NCI-H2107 (cell line): ENCODE results near the gene SF1.

Experiments
- DNase-seq: peaks from one replicate; lab custom pipeline; 2025; lab: John Stamatoyannopoulos, UW

SF1 gene

DNA sequence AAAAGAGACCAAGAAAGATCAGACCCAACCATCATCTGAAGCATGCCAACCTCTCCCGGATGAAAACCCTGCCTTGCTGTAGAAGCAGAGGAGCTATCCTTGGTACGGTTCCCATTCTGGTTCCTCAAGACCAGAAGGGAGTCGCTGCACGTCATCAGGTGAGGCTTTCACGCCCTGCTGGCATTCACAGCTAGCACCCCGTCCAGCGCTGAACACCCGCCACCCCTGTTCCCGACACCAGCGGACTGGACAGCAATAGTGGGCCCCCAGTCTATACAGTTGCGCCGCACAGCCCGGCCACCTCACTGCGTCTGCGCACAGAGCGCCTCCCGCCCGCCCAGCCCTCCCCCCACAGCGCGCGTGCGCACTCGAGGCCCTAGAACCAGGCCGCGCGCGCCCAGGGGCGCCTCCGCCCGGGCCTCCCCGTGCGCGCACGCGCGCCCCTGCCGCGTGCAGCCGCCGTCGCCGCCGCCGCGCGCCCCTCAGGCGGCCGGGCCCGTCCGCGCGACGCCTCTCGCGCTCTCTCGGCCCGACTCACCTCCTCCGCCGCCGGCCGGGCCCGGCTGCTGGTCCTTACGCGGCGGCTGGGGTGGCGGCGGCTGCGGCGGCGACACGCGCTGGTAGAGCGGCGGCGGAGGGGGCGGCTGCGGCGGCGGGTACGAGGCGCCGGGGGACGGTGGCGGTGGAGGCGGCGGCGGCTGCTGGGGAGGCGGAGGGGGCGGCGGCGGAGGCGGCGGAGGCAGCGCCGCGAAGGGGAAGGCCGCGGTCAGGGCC is 706 bp downstream of the SF1 start:
- DNase-seq, result peak; percentile 62

DNA sequence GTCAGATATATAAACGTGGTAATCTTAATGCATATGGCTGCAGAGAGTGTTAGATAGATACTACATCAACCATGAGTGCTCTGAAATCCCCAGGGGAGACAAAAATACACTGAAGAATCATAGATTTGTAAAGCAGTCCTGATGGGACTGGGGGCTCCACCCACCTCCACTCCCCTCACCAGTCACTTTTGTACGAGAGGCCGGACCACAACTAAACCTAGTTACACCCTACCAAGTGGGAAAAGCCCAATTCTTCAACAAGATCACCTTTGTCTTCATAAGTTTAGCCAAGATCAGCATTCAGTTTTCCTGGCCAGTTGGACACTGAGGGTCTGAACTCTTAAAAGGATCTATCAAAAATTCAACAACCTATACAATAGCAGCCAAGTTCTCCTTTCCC is 1.5 kb downstream of the SF1 start:
- no peak for DNase-seq

DNA sequence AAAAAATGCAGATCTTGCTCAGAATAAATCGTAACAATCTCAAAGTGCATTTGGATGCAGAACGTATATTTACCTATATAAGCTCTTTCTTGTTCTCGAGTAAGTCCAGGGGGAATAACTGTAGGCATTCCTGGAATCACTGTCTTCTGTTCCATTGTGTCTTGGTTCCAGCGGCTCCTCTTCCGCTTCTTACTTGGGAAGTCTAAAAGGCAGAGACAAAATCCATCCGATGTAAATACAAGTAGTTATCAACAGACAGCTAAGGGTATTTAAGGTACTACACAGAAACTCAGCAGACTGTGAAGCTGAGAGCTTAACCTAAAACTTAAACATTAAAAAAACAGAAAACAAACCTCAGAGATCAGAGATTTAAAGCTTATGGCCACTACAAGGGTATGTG is 1.9 kb downstream of the SF1 start:
- no peak for DNase-seq

DNA sequence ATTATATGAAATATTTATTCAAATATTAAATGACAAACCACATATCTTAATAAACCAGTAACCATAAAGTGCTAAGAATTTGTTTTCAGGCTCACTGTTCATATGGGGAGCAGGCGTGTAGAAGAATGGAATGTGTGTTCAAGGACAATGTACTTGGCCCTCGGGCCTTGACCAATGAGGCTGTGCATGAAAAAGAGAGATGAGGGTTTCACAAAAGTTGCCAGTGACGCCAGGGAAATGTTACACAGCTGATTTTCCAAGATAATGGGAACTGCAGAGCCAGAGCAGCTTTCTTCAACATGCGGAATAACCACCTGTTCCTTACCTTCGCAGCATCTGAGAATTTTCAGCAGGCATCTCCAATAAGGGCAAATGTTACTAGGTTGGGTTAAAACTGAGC is 4.2 kb downstream of the SF1 start:
- DNase-seq, result no peak

DNA sequence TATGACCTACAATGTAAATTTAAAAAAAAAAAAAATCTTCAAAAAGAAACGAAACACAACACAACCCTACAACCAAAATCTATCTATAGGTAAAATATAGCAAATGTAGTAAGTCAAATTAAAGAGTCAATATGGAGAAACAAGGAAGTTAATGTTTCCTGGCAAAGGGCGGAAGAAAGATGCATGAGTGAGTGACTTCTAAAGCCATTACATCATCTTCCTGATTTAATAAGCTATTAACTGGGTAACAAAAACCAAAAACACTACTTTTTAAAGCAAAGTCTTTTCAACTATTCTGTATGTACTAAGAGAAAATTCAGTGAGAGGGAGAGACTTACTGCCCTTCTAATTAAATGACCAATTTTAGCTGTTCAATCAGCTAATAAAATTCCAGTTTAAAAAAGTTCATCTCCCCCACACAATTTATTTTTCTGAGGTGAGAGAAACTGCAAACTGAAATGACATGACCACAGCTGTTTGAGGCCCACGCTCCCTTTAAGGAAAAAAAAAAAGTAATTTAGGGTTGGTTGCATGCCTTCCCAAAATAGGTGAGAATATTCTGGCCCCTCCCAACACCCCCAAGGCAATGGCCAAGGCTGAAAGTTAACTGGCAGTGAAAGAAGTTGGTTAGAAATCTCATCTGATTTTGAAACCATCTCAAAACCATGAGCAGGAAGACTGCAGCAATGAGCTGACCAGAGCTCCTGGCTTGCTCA is 5.9 kb downstream of the SF1 start:
- DNase-seq, result no peak

DNA sequence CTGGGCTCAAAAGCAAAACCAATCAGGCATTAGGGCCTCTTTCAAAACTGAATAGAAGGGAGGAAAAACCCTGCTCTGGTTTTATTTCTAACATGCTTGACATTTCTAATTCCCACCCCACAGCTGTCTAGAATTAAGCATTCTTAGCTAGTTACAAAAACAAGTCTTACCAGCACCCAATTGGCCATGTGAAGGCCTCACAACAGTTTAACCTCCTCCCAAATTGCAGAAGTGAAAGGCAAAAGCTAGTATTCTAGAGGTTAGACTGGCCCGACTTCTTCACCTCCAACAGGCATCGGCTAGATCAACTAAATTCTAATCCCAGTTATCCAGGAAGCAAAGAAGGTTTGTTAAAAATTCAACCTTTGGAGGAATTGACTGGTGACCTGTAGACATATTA is 6.5 kb downstream of the SF1 start:
- DNase-seq, result no peak

DNA sequence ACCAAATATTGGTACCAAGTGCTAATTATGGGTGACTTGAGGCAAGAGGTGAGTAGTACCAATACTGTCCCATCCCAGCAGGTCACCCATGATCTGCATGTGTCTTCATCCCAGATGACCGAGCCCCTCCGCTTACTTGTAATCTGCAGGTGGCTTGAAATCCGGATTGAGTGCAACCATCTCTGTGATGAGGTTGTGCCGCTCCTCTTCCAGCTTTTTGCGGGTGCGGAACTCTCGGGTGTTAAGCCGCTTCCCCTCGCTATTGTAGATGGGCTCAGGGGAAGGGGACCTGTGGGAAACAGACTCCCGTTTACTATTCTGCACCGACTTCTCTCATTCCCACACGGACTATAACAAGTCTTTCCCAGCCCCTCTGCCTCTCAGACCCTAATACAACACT is 8.2 kb downstream of the SF1 start:
- no peak for DNase-seq

DNA sequence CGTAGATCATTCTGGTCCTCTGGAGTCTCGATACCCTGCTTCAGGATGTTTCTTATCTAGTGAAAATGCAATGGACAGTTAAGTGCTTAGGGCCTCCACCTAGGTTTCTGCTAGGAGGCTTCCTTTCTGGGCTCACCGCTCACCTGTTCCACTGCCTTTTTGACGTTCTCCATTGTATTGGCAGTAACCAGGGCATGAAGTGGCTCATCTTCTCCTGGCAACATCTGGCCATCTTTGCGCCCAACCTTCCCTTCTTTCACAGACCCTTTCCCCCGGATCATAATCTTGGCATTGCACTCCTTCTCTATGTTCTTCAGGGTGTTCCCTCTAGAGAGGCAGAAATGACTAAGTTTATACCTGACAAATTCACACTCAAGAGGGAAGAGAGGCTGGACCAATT is 9.1 kb downstream of the SF1 start:
- DNase-seq, result no peak

DNA sequence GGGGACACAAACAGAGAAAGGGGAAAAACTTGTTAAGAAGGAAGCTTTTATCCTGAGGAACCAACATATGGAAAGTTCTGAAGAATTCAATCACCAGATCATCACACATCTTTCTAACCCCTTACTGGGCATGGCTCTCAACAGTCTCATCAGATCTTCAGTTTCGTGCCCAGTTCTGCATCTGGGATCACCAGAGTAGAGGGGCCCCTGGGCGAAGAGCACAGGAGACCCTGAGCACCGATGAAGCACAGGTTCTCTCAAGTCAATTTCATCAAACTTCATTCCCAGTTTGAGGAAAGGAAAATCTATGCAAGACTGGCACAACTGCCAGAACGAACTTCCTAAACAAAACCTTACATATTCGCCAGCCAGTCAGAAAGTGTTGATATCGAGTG is 10.0 kb downstream of the SF1 start:
- DNase-seq, result no peak

DNA sequence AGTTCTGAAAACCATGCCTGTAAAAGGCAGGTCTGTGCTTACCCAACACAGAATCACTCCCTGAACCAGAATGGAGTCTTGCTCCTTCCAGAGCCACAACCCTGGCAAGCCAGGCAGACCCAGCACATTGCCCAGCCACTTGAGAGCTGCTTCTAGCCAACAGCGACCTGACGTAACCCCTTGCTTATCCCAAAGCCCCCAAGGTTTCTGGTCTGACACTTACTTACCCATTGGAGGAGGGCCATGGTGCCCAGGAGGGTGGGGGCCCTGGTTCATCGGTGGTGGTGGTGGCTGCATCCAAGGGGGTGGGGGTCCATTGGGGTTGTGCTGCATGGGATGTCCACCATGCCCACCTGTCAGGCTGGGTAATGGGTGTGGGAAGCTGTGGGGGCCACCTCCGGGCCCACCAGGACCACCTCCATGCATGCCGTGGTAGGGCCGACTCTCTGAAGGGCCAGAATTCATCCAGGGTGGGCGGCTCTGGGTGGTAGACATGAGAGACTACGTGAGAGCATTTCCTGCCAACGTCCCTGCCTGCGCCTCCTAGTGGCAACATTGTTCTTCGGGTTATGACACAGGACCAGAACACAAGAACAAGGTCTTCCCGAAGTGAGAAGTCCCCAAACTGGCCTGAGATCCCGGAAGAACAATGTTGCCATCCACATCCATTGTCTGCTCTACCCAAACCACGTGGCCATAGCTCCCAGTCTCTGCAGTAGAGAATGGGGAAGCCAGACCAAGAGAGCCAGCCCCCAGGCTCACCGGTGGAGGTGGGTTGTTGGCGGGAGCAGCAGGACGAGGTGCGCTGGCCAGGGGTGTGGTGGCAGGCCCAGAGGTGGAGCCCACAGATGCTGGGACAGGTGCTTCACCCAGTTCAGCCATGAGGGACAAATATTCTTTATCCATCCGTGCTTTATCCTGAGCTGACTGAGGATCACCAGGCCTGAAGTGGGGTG is 10.7 kb downstream of the SF1 start:
- no peak for DNase-seq

DNA sequence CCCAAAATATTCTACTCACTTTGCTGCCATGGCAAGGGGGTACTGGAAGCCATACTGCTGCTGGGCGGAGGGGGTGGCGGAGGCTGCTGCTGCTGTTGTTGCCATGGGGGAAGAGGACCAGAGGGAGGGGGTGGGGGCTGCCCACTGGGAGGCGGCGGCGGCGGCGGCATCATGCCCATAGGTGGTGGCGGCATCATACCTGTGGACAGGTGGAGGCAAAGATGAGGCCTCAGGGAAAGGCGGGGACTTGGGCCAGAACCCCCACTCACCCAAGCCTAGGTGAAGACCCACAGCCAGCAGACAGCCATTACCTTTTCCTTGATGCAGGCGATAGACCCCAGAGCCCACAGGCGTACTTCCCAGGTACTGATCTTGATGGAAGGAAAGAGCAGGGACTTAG is 11.5 kb downstream of the SF1 start:
- no peak for DNase-seq

DNA sequence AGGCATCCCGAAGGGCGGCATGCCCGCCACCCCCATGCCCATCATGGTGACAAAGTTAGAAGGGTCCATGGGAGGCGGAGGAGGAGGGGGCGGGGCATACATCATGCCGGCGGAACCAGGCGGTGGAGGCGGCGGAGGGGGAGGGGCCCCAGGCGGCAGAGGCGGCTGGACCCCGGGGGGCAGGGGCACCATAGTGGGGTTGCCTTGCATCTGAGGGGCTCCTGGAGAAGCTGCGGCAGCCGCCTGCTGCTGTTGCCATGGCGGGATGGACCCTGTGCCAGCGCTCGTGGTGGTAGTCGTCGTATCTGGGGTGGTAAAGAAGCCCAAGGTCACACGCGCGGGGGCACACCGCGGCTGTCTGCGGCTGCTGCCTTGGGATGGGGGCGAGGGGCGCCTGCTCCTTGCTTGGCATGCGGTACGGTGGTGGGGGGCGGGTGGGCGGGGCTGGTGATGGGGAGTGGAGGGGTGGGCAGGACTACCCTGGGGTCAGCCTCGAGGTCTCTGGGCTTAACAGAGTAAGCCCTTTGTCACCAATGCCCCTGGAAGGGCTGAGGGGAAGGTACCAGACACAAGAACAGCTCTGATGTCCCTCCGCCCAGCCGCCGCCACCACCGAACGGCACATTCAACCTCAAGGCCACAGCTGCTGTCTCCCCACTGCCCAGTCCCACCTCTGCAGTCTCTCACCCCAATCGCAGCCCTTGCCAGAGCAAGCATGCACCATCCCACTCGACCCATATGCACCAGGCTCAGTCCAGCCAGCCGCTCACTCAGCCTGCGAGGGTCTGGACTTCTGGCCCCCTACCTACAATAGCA is 12.3 kb downstream of the SF1 start:
- no peak for DNase-seq

DNA sequence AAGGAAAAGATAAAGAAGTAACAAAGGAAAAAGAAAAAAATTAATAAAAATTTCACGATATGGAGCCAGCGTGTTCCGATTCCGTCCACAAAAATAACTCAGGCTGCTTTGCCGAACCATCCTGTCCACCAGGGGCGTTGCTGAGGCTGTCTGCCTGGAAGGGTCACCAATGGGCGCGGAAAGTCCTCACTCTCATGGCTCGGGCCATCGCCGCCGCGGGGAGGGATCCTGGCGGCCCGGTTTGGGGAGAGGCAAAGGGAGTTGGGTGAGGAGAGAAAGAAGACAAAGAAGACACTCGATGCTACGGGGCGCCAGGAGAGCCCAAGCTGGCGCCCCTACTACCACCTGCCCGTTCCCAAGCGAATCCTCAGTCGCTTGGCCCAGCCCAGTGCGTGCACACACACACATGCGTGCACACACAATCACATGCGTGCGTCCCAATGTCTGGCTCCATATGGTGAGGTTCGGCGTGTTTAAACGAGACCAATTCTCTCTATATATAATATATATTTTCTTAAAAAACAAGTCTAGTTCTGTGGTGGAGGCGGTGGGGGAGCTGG is 13.0 kb downstream of the SF1 start:
- no peak for DNase-seq

DNA sequence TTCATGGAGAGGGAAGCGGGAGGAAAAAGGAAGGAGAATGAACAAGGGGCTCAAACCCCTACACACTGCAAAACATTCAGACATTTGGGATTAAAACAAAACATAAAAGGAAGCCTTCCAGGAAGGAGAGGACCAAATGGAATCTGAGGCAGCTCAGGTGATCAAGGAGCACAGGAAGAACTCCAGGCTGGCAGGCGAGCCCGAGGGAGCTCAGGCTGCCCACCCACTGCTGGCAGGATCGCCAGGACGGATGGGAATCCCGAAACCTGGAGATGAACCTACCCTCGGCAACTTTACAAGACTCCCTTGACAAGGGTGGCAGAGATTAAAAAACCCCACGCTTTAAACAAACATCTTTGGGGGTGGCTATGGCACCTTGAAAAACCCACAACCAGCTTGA is 13.6 kb downstream of the SF1 start:
- DNase-seq, result no peak

DNA sequence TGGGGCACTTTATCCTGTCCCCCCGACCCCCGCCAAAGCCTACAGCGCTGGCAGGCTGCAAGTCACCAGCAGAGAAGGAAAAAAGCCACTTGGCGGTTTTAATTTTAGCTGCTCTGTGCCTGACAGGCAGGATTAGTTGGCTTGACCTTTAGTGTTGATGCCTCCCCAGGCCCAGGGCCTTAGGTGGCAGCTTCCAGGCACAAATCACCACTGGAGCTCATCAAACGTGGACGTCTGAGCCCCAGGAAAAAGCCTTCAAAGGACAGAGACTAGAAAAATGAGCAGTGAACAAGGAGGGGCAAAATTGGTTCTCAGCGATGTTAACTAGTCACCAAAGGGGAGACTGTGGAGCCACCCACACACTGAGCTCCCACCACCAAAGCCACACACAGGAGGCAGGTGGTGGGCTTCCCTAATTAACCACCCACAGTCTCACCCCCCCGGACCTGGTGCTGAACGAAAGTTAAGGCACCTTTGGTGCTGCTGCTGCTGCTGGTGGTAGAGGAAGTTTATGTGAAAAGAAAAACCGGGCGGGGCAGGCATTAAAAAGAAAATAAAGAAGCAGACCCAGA is 14.2 kb downstream of the SF1 start:
- no peak for DNase-seq

DNA sequence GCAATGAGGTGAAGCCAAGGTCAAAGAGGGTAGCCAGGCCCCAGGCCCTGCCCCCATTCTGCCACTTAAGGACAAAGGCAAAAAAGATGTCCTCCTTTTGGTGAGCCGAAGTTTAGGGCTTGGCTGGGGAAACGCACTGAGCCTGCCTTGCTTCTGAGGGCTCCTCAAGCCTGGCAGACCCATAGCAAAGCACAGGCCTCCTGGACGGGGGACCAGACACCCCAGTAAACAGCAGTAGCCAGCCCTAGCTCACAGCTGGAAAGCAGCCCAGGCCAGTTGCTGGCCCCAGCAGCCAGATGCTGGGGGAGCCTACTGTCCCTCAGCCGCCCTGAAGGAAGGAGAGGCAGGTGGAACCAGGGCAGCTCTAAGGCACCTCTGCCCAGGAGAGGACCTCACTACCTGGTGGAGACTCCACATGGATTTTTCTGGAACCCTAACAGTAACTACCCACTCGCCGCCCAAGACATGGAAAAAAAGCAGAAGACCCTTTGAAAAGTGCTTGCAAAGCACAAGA is 14.8 kb downstream of the SF1 start:
- DNase-seq, result no peak

DNA sequence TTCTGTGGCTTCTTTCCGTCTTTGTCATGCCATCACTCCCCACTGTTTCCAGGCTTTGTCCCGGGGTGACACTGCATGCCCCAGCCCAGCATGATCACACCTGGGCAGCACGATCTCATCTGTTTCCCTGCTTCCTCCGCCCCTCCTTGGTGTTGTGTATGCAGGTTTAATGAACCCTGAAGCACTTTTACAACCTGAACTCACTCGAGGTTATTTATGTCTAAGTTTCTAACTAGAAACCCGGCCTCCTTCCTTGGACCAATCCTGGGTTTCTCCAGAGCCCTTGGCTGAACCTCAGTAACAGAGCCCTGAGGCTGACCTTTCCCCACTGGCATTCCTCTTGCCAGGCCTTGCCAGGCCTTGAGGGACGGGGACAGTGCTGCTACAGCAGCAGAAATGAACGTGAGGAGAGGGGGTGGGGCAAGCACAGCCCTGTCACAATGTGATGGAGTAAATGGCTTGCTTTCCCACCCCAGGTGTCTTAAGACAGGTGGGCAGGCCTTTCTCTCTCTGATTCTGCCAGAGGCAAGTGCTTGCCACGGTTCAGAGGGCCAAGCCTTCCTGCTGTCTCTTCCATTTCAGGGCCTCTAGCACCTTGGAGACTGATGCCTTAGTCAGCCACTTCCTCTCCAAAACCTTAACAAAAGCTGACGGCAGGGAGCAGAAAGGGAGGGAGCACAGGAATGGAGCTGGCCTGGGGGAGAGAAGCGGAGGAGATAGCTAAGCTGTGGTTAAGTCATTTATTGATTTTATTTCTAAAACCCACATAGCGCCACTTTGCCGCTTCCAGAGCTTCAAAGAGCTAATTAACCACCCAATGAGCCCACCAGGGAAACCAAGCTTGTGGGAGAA is 15.4 kb downstream of the SF1 start:
- DNase-seq, result peak; percentile 36

DNA sequence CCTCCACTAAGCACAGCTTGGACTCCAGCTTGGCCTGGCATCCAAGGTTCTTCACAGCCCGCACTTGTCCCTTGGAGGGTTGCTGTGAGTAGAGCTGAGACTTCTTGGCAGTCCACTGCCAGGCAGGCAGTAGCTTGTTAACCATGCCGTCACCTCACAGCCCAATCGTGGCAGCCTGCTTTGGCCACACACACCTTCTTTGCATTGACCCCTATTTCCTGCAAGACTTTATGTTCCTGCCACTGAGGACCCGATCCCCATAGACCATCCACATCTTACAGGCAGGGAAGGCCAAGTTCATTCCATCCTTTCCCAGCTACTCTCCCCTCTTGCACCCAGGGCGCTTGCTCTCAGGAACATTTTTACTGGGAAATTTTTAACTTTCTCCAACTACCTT is 16.1 kb downstream of the SF1 start:
- DNase-seq, result no peak

DNA sequence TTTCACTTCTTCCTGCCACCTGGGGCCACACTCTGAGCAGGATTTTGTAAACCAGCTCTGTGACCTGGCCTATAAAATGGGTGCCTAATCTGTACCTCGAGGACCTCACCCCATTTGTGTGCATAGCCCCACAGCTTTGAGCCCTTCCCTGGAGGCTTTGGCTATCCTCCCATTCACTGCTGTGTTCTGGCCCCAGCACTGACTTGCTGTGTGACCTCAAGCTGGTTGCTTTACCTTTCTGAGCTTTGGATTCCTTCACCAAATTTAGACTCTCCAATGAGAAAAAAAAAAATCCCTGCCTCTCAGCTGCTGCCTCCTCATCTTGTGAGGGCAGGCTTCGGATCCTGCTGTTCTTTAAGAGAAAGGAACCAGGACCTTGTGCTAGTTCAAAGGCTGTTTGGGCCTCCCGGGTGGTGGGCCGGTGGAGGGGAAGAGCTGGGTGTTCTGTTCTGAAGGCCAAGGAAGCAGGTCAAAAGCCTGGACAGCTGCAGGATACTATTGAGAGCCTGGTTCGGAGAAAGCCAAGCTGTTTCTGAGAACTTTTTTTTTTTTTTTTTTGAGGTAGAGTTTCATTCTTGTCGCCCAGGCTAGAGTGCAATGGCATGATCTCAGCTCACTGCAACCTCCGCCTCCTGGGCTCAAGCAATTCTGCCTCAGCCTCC is 17.5 kb downstream of the SF1 start:
- DNase-seq, result no peak
